Measurements from ENCODE around the gene UBXN1.

DNA sequence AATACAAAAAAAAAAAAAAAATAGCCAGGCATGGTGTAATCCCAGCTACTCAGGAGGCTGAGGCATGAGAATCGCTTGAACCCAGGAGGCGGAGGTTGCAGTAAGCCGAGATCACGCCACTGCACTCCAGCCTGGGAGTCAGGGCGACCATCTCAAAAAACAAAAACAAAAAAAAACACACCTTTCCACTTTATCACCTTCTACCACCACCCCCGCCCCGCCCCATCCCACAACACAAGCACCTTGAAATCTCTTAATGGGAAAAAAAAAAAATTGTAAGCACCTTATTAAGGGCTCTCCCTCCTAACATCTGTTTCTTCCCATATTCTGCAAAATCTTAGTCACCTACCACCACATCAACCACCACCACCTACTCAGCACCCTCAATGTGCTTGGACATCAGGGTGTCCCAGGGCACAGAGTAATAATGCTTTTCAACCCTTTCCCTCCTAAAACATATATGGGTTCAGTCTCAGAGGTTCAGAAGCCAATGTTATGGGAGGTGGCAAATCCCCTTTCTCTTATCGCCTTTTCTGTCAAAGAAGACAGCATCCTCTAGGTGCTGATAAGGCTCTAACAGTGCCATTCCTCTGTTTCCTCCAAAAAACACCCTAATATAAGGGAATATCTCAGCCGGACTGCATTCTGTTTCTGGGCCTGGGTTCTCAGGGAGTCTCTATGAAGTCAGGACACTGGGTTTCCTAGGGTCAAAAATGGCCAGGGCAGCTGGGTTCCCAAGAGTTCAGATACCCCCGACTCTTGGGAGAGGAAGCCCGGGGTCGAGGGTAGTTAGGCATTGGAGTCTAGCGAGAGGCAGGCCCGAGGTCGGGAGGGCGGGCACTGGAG, 26.5 kb downstream of the UBXN1 start:
- no peak for TF ChIP-seq POLR2A (IDR thresholded peaks at IDR 0.05)
- TF ChIP-seq, protein P1, sequence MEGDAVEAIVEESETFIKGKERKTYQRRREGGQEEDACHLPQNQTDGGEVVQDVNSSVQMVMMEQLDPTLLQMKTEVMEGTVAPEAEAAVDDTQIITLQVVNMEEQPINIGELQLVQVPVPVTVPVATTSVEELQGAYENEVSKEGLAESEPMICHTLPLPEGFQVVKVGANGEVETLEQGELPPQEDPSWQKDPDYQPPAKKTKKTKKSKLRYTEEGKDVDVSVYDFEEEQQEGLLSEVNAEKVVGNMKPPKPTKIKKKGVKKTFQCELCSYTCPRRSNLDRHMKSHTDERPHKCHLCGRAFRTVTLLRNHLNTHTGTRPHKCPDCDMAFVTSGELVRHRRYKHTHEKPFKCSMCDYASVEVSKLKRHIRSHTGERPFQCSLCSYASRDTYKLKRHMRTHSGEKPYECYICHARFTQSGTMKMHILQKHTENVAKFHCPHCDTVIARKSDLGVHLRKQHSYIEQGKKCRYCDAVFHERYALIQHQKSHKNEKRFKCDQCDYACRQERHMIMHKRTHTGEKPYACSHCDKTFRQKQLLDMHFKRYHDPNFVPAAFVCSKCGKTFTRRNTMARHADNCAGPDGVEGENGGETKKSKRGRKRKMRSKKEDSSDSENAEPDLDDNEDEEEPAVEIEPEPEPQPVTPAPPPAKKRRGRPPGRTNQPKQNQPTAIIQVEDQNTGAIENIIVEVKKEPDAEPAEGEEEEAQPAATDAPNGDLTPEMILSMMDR (IDR thresholded peaks at IDR 0.05), result no peak
- no peak for TF ChIP-seq EP300 (IDR thresholded peaks at IDR 0.05)
